CD4-positive, alpha-beta T cell (primary cell): ENCODE results near the gene S100A11. TPM values are rescaled to one million over a fixed set of nuclear protein-coding genes. Genes with fewer than 3 reads are reported as not detected.

ENCODE experiments used
- ATAC-seq: fragments of 200-7000 bp; cut with Tn5 transposase; one replicate; pipeline ENCODE4 v1.10.0; 2022; ENCODE audit warnings: mild to moderate bottlenecking; ENCODE audit not compliant: poor library complexity
- CTCF ChIA-PET: fragments of 350-600 bp; sonication (Branson Sonifier 250); formaldehyde crosslinking; loops from one replicate; lab custom pipeline; 2021; ENCODE audit warnings: antibody characterized with exemption, inconsistent platforms; lab: Charles Lee
- POLR2A ChIA-PET: fragments of 350-600 bp; sonication (Branson Sonifier 250); formaldehyde crosslinking; loops from one replicate; lab custom pipeline; 2021; ENCODE audit warnings: antibody characterized with exemption, inconsistent platforms; lab: Charles Lee
- DNase-seq, 14 experiments: peaks; one replicate each; pipeline ENCODE4 v3.0.0-alpha.2; 2013 to 2020; ENCODE audit warnings: mixed read lengths in 2 of 14
- H3K27ac ChIP-seq, 2 donors: one replicate each; pipeline versions ENCODE4 v1.5.1 to v1.7.0; 2013; ENCODE audit warnings: low read length in 2 of 2, low read depth in 1 of 2, mild to moderate bottlenecking in 1 of 2
- H3K27me3 ChIP-seq, 2 experiments: 1 replicate in 1 of 2; 2 replicates in 1 of 2; pipeline versions ENCODE4 v1.6.1 to v1.7.0; 2013; ENCODE audit warnings: low read length in 2 of 2, control low read depth in 1 of 2, mild to moderate bottlenecking in 1 of 2, moderate library complexity in 1 of 2; ENCODE audit not compliant: insufficient read depth in 2 of 2, control insufficient read depth in 1 of 2
- H3K36me3 ChIP-seq: one replicate; pipeline ENCODE4 v1.6.1; 2013; ENCODE audit warnings: low read length, control low read depth; ENCODE audit not compliant: insufficient read depth
- H3K4me1 ChIP-seq: one replicate; pipeline ENCODE4 v1.6.1; 2013; ENCODE audit warnings: low read length, control low read depth; ENCODE audit not compliant: insufficient read depth
- H3K4me3 ChIP-seq: one replicate; pipeline ENCODE4 v1.5.1; 2013; ENCODE audit warnings: mild to moderate bottlenecking, low read length, moderate library complexity
- H3K9me3 ChIP-seq, 2 experiments: 1 replicate in 1 of 2; 2 replicates in 1 of 2; pipeline versions ENCODE4 v1.6.1 to v1.7.0; 2013; ENCODE audit warnings: low read length in 2 of 2, mild to moderate bottlenecking in 2 of 2, control low read depth in 1 of 2, moderate library complexity in 1 of 2; ENCODE audit not compliant: control insufficient read depth in 1 of 2, insufficient read depth in 1 of 2
- H3K27ac Mint-ChIP-seq: one replicate; pipeline ENCODE4 v1.8.0; 2020; ENCODE audit warnings: mixed read lengths
- H3K27me3 Mint-ChIP-seq: one replicate; pipeline ENCODE4 v1.8.0; 2021; ENCODE audit warnings: mixed read lengths
- H3K36me3 Mint-ChIP-seq: one replicate; pipeline ENCODE4 v1.8.0; 2021; ENCODE audit warnings: low read depth, mixed read lengths
- H3K4me1 Mint-ChIP-seq: one replicate; pipeline ENCODE4 v1.8.0; 2021; ENCODE audit warnings: low read depth, mixed read lengths
- H3K4me3 Mint-ChIP-seq: one replicate; pipeline ENCODE4 v1.8.0; 2020; ENCODE audit warnings: mild to moderate bottlenecking, mixed read lengths
- H3K9me3 Mint-ChIP-seq: one replicate; pipeline ENCODE4 v1.8.0; 2020; ENCODE audit warnings: mixed read lengths
- CTCF ChIP-seq: fragments of 200-600 bp; IDR thresholded peaks from one replicate; pipeline ENCODE4 v1.8.0; 2022; ENCODE audit warnings: antibody characterized with exemption, mild to moderate bottlenecking
- intact Hi-C, 2 experiments: fragments of 100-400 bp; cut with DNase I in 1 of 2; cut with micrococcal nuclease in 1 of 2; formaldehyde crosslinking; loops; one replicate each; pipeline versions ENCODE4 v1.15.1 to v1.9.0; 2023 to 2025; cut with DNase I, micrococcal nuclease
- total RNA-seq, 174 experiments: library from RNA in 2 of 174; stranded (reverse) in 2 of 174; gene quantifications; one replicate each; pipeline ENCODE4 v1.2.3 and lab custom pipeline; 2021 to 2026

The S100A11 gene
- total RNA-seq, 2 experiments from 2014 or later = 23.6 to 24.1 TPM

DNA sequence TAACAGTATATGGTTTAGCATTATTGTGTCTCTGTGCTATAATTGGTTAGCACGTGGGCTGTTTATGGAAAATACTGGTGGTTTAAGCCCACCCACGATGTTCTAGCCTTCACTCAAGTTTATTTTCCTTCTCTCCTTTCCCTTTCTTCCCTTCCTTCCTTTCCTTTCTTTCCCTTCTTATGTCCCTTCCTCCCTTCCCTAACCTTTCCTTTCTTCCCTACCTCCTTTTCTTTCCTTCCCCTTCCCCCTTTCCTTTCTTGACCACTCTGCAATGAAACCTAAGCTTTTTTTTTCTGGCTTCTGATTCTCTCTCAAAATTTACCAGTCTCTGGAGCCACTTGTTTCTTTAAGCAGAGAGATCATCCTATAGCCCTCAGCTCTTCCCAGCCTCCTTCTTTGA is 29.8 kb downstream of the S100A11 start:
- CTCF ChIA-PET = no interaction called here
- Histone ChIP-seq H3K27me3 (peaks cover 0 to 5% of the 10 kb centered on the region in 2 experiments), H3K4me1 (peaks cover 4% of the 10 kb centered on the region), H3K36me3 (no peaks in the 10 kb centered on the region), H3K9me3 (no peaks in the 10 kb centered on the region), H3K27ac (no peak overlapping the region), H3K4me3 (no peak overlapping the region)
- ATAC-seq (no peak), DNase-seq (no peak)
- Mint-ChIP-seq H3K27me3 (peaks cover 19% of the 10 kb centered on the region), H3K9me3 (no peaks in the 10 kb centered on the region), H3K4me1 (no peaks in the 10 kb centered on the region), H3K4me3 (no peak overlapping the region), H3K36me3 (no peaks in the 10 kb centered on the region), H3K27ac (no peak overlapping the region)
- POLR2A ChIA-PET = no interaction called here
- TF ChIP-seq CTCF = no peak
- intact Hi-C loops = no loop called here

DNA sequence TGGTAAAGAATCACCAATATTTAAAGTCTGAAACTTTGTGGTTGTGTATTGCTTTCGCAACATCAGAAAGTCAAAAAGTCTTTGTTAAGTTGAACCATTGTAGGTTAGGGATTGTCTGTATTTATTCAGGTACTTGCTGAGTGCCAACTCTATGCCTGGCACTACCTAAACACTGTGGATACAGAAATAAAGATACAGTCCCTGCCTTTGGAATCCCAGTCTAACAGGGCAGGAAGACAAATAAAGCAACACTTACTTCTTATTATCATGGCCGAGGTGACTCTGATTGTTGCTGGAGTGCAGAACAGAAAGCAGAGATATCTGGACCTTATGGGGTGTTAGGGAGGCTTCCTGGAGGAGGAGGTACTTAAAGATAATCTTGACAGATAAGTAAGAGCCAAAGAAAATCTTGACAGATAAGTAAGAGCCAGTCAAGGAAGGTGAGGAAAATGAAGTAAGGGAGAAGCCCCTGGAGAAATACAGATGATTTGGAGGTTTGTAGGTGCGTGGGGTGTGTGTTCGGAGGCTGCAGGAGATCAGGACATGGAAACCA is 31.4 kb downstream of the S100A11 start:
- peaks cover 0 to 5% of the 10 kb centered on the region in 2 experiments for H3K27me3 ChIP-seq
- no peaks in the 10 kb centered on the region for H3K36me3 ChIP-seq
- ATAC-seq = no peak
- no peak overlapping the region for H3K27ac Mint-ChIP-seq
- H3K27me3 Mint-ChIP-seq = peaks cover 24% of the 10 kb centered on the region
- CTCF ChIA-PET = no interaction called here
- H3K27ac ChIP-seq = no peak overlapping the region
- no peaks in the 10 kb centered on the region for H3K9me3 Mint-ChIP-seq
- H3K4me3 Mint-ChIP-seq = no peak overlapping the region
- no peaks in the 10 kb centered on the region for H3K36me3 Mint-ChIP-seq
- no peak for TF ChIP-seq CTCF
- no peaks in the 10 kb centered on the region for H3K9me3 ChIP-seq
- intact Hi-C loops = no loop called here
- no peak overlapping the region for H3K4me3 ChIP-seq
- no peak for DNase-seq
- POLR2A ChIA-PET = no interaction called here
- H3K4me1 ChIP-seq = peaks cover 9% of the 10 kb centered on the region
- no peaks in the 10 kb centered on the region for H3K4me1 Mint-ChIP-seq

GRCh38 chr1:152003846-152004442 is 32.9 kb downstream of the S100A11 start:
- ChIA-PET POLR2A (no interaction called here), CTCF (interaction anchor here (1.5 to 6.7 kb wide), 2 partner anchors 36 to 70 kb away, joined by 6 to 39 read pairs; no protein-coding TSS in a partner anchor)
- no peaks in the 10 kb centered on the region for H3K36me3 ChIP-seq
- DNase-seq (no peak), ATAC-seq (no peak)
- no peak overlapping the region for H3K27ac ChIP-seq
- Mint-ChIP-seq H3K9me3 (no peaks in the 10 kb centered on the region), H3K4me1 (no peaks in the 10 kb centered on the region), H3K36me3 (no peaks in the 10 kb centered on the region), H3K27ac (no peak overlapping the region), H3K4me3 (no peak overlapping the region), H3K27me3 (peaks cover 16% of the 10 kb centered on the region)
- H3K27me3 ChIP-seq = no peaks in the 10 kb centered on the region
- H3K4me1 ChIP-seq = peaks cover 9% of the 10 kb centered on the region
- intact Hi-C loops = loop anchor here in 1 of 2 experiments (5.0 kb wide), 1 partner anchor 472 kb away; no protein-coding TSS in a partner anchor
- no peak for TF ChIP-seq CTCF
- H3K4me3 ChIP-seq = no peak overlapping the region
- H3K9me3 ChIP-seq = no peaks in the 10 kb centered on the region
